ENCODE results near the gene BYSL.

The BYSL gene

GRCh38 chr6:41914869-41915530 is 6.3 kb upstream of the BYSL start:
- no peak for DNase-seq

GRCh38 chr6:41917528-41917927 is 3.8 kb upstream of the BYSL start:
- DNase-seq, result no peak

- DNase-seq, result no peak
Observed at GRCh38 chr6:41921712-41921998, 356 bp downstream of the BYSL start.

GRCh38 chr6:41922154-41922553 is 855 bp downstream of the BYSL start:
- DNase-seq, result no peak

GRCh38 chr6:41927253-41927652 is 6.0 kb downstream of the BYSL start:
- DNase-seq, result no peak

- no peak for DNase-seq
Observed at GRCh38 chr6:41929924-41930323, 8.6 kb downstream of the BYSL start.

- no peak for DNase-seq
Observed at GRCh38 chr6:41931792-41932191, 10.5 kb downstream of the BYSL start.

- no peak for DNase-seq
Observed at GRCh38 chr6:41932378-41932777, 11.1 kb downstream of the BYSL start.

GRCh38 chr6:41934278-41935192 is 13.2 kb downstream of the BYSL start:
- no peak for DNase-seq

GRCh38 chr6:41935193-41935574 is 13.9 kb downstream of the BYSL start:
- DNase-seq, result no peak

- no peak for DNase-seq
Observed at GRCh38 chr6:41935685-41936072, 14.4 kb downstream of the BYSL start.

GRCh38 chr6:41936073-41936837 is 15.0 kb downstream of the BYSL start:
- peak in 47 of 51 donors; percentile 7 to 86 (median 61) for DNase-seq

- no peak for DNase-seq
Observed at GRCh38 chr6:41937472-41937860, 16.2 kb downstream of the BYSL start.

- DNase-seq, result no peak
Observed at GRCh38 chr6:41937861-41938574, 16.7 kb downstream of the BYSL start.

- DNase-seq, result no peak
Observed at GRCh38 chr6:41938590-41939175, 17.4 kb downstream of the BYSL start.

- peak in 22 of 51 donors; percentile 1 to 45 (median 20) for DNase-seq
Observed at GRCh38 chr6:41939176-41939847, 18.0 kb downstream of the BYSL start.

- DNase-seq, result peak in 1 of 51 donors; percentile 15
Observed at GRCh38 chr6:41939848-41940758, 18.8 kb downstream of the BYSL start.

GRCh38 chr6:41940759-41941279 is 19.5 kb downstream of the BYSL start:
- peak in 31 of 51 donors; percentile 16 to 65 (median 42) for DNase-seq

Data from hypothalamus (tissue), 51 donors.